ENCODE measurements around the gene PRRT3.

DNA sequence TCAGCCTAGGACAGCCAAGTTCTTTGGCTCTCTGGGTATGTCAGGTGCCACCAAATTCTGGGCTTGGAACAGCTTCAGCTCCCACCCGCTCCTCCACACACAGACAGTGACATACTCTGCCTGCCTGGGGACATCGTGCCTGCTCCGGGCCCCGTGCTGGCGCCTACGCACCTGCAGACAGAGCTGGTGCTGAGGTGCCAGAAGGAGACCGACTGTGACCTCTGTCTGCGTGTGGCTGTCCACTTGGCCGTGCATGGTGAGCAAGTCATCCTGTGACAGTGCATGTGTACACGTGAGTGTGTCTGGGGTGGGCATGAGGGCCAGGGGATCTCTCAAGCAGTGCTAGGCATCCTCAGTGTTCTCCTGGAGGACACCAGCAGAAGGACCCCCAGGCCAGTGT, 34.4 kb downstream of the PRRT3 start:
- no peak for TF ChIP-seq POLR2AphosphoS5 (IDR thresholded peaks at IDR 0.05)
- TF ChIP-seq, protein P1, sequence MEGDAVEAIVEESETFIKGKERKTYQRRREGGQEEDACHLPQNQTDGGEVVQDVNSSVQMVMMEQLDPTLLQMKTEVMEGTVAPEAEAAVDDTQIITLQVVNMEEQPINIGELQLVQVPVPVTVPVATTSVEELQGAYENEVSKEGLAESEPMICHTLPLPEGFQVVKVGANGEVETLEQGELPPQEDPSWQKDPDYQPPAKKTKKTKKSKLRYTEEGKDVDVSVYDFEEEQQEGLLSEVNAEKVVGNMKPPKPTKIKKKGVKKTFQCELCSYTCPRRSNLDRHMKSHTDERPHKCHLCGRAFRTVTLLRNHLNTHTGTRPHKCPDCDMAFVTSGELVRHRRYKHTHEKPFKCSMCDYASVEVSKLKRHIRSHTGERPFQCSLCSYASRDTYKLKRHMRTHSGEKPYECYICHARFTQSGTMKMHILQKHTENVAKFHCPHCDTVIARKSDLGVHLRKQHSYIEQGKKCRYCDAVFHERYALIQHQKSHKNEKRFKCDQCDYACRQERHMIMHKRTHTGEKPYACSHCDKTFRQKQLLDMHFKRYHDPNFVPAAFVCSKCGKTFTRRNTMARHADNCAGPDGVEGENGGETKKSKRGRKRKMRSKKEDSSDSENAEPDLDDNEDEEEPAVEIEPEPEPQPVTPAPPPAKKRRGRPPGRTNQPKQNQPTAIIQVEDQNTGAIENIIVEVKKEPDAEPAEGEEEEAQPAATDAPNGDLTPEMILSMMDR (IDR thresholded peaks at IDR 0.05 in 8 of 11, conservative IDR thresholded peaks at IDR 0.05 in 3 of 11) = no peak
